Stimulated activated CD4-positive, alpha-beta T cell treated with anti-CD3 and anti-CD28 coated beads, Interleukin-4, amount 100 ng/mL, for 1 hour (primary cell): ENCODE results near the gene DHX38.
"Not testable (repeated sequence)": the region's sequence is repeated elsewhere in the genome, so short reads cannot be mapped to it uniquely, and the experiment has no call there.

ENCODE experiments used
- DNase-seq: peaks from one replicate; pipeline ENCODE4 v3.0.0-alpha.2; 2020

DHX38 gene

DNA sequence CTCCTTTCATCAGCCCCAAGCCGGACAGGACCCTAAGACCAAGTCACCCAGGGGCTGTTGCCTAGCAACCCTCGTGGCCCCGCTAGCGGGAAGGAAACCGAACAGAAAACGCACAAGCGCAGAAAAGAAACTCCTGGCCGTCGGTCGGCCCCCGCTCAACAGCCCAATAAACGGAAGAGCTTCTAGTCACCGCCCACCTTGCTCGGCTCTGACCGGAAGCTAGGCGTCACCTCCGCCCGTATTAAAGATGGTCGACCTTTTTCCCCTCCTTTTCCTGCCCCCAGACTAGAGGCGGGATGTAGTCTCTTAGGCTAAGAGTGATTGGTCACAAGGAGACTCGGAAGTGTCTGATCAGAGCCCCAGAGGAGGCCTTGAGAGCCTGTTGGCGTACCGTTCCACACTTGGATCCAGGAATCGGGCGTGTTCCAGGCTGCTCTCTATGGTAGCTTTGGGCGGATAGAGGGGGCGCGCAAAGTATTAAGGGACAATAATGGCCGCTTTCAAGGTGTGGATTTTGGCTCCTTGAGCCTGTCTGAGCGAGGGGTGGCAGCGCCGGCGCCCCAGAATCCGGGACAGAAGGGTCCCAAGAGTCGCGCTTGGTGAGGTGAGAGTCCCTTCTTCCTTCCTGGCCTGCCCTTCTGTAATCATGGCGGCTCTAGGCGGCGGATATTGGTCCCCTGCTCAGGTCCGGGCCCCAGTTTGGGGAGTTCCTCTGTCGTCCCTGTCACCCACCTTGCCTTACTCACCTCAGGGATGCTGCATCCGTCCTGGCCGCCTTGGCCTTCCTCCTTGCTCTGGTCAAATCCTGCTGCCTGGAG is at the start of gene DHX38, which contains the start of gene TXNL4B:
DHX38 (plus strand) TSS at position 400 of the 818 bp plus-strand sequence. CDS start 2,311 bp downstream, outside the sequence.
TXNL4B (minus strand) TSS at position 173 of the 818 bp plus-strand sequence. CDS start 2,871 bp downstream, outside the sequence.
- DNase-seq = peak; percentile 85

GRCh38 chr16:72044296-72044695 is 49.4 kb upstream of the DHX38 start:
- no peak for DNase-seq

- no peak for DNase-seq
Measured at GRCh38 chr16:72044825-72045359, 48.8 kb upstream of the DHX38 start.

- DNase-seq = no peak
Measured at GRCh38 chr16:72049110-72049509, 44.5 kb upstream of the DHX38 start.

- no peak for DNase-seq
Measured at GRCh38 chr16:72050769-72051464, 42.7 kb upstream of the DHX38 start.

GRCh38 chr16:72051818-72052217 is 41.8 kb upstream of the DHX38 start:
- no peak for DNase-seq

- DNase-seq = not testable (repeated sequence)
Measured at GRCh38 chr16:72054254-72054847, 39.3 kb upstream of the DHX38 start, which contains the start of gene HP. HP (plus strand) TSS chr16:72054505; CDS start chr16:72054653, 148 bp downstream.

DNA sequence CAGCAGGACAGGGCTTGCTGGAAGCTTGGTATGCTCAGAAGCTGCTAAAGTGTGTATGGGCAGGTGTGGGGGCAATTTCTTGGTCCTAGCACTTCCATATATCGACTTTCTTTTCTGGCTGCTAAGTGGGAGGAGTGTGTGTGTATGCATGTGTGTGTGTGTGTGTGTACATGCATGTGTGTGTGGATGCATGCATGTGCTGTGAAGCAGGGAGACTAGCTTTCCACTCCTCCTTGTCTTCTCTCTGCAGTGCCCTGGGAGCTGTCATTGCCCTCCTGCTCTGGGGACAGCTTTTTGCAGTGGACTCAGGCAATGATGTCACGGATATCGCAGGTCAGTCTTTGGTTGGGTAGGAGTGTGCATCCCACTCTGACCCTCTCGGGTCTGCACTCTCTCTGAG is 37.7 kb upstream of the DHX38 start:
- DNase-seq = no peak

GRCh38 chr16:72057313-72057712 is 36.3 kb upstream of the DHX38 start:
- DNase-seq = not testable (repeated sequence)

DNA sequence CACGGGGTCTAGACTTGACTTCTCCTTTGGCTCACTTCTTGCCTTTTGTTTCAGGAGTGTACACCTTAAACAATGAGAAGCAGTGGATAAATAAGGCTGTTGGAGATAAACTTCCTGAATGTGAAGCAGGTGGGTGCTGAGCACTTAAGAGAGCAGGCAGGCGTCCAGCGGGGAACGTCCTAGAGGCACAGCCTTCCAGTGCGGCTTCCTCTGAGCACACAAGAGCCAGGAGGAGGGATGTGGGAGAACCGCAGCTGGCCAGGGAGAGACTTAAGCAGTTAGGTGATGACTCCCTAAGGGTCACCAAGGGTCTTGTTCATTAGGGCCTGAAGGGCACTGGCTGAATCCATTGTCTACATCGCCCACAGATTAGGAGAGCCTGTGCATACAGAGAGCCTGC is 34.6 kb upstream of the DHX38 start:
- not testable (repeated sequence) for DNase-seq

- DNase-seq = no peak
Measured at GRCh38 chr16:72060405-72060804, 33.2 kb upstream of the DHX38 start.

DNA sequence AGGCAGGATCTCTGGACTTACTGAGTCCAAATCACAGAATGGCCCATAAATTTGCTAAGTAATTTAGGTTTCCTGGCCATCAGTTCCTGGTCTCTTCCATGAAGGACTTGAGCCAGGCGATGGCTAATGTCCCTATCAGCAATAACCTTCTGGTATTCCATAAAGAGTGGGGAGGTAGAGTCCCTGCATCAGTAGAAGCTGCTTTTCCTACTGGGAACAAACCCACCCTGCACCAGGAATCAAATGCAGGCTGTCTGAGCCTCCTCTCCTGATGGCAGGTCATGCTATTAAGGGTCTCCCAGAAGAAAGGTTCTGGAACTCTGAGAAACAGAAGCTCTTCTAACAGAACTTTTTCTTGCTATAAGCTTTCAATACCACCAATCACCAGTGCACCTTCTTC is 32.1 kb upstream of the DHX38 start:
- no peak for DNase-seq

DNA sequence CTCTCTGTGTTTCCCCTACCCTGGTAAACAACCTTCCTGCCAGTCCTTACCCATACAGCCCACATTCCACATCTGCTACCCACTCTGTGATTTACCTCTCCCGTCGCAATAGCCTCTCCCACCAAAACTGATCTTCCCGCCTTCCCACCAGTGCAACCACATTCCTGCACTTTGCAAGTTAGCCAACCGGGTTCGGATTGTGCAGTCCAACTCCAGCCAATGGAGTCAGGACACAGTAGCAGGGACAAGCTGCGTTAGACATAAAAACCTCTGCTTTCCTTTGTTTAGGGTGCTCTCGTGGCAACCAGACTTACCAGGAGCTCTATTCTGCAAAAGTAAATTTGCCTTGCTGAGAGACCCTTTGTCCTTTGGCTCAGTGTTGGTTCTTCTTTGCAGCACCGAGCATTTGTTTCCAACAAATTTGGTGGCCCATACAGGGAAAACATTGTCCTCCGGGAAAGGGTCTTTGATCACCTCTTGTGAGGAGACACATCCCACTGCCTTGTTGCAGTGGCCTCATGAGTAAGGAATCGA is 29.2 kb upstream of the DHX38 start:
- DNase-seq = no peak

GRCh38 chr16:72066747-72067146 is 26.9 kb upstream of the DHX38 start:
- no peak for DNase-seq

GRCh38 chr16:72068930-72069329 is 24.7 kb upstream of the DHX38 start:
- DNase-seq = no peak

DNA sequence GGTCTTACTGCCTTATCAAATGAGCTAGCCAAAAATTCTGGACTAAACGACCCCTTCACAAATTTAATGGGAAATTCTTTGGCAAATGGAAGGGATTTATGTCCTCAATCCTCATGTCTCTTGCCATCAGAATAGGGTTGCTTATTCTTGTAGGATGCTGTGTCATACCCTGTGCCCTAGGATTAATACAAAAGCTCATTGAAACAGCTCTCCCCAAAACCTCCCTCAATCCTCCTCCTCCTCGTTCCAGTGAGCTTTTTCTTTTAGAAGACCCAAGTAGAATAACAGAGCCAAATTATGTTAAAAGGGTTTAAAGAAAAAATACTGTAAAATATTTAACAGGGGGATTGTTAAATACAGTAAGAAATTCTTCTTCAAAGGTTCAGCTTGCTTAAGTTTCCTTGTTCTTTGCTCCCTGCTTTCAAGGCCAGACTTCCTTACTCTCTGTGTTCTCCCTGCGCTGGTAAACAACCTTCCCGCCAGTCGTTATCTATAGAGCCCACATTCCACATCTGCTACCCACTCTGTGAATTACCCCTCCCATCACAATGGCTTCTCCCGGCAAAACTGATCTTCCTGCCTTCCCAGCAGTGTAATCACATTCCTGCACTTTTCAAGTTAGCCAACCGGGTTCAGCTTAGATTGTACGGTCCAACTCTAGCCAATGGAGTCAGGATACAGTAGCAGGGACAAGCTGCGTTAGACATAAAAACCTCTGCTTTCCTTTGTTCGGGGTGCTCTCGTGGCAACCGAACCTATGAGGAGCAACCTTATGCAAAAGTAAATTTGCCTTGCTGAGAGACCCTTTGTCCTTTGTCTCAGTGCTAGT is 20.9 kb upstream of the DHX38 start:
- no peak for DNase-seq

DNA sequence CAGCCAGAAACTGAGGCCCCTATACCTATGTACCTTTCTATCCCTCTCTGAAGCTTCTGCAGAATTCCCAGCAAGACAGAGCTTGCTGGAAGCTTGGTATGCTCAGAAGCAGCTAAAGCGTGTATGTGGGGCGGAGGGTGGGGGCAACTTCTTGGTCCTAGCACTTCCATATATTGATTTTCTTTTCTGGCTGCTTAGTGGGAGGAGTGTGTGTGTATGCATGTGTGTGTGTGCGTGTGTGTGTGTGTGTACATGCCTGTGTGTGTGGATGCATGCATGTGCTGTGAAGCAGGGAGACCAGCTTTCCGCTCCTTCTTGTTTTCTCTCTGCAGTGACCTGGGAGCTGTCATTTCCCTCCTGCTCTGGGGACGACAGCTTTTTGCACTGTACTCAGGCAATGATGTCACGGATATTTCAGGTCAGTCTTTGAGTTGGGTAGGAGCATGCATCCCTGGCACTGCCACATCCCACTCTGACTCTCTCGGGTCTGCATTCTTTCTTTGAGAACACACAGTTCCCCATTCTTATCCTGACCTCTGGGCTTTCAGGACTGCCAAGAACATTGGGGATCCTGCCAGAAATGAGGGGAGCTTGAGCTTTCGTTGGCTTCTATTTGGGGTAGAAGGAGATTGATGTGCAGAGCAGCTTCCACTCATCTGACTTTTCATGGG is 20.0 kb upstream of the DHX38 start:
- no peak for DNase-seq

DNA sequence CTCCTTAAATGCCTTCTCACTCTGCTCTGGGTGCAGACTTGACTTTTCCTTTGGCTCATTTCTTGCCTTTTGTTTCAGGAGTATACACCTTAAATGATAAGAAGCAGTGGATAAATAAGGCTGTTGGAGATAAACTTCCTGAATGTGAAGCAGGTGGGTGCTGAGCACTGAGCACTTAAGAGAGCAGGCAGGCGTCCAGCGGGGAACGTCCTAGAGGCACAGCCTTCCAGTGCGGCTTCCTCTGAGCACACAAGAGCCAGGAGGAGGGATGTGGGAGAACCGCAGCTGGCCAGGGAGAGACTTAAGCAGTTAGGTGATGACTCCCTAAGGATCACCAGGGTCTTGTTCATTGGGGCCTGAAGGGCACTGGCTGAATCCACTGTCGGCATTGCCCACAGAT is 18.6 kb upstream of the DHX38 start:
- not testable (repeated sequence) for DNase-seq

DNA sequence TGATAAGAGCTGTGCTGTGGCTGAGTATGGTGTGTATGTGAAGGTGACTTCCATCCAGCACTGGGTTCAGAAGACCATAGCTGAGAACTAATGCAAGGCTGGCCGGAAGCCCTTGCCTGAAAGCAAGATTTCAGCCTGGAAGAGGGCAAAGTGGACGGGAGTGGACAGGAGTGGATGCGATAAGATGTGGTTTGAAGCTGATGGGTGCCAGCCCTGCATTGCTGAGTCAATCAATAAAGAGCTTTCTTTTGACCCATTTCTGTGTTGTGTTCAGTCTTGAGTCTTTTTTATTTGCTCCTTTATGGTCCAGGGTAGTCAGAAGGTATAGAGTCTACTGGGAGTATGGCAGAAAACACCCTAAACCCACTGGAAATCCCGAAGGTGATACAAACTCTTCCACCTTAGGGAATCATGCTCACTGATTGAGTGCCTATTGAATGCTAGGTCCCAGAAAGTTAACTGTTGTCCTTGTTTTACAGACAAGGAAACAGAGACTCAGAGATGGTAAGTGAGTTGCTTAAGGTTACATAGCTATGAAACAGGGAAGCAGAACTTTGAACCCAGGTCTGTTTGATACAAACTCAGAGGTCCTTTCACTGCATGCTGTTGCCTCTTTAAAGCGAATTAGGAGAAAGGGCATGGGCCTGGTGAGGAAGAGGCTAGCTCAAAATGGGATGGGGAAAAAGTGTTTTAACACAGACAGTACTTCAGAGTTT is 16.5 kb upstream of the DHX38 start:
- not testable (repeated sequence) for DNase-seq

GRCh38 chr16:72083778-72084404 is 9.8 kb upstream of the DHX38 start:
- no peak for DNase-seq
